Activated CD8-positive, alpha-beta T cell treated with anti-CD3 and anti-CD28 coated beads for 36 hours (primary cell): ENCODE measurements around the gene MDP1. TPM values are rescaled to one million over a fixed set of nuclear protein-coding genes. Genes with fewer than 3 reads are reported as not detected.
"Not testable (repeated sequence)": the region's sequence is repeated elsewhere in the genome, so short reads cannot be mapped to it uniquely, and the experiment has no call there.

Experiments used
- ATAC-seq: fragments of 200-7000 bp; cut with Tn5 transposase; one replicate; pipeline ENCODE4 v1.10.0; 2021; ENCODE audit warnings: mild to moderate bottlenecking, moderate library complexity
- CTCF ChIA-PET: fragments of 350-600 bp; sonication (Branson Sonifier 250); formaldehyde crosslinking; loops from one replicate; lab custom pipeline; 2021; ENCODE audit warnings: antibody characterized with exemption; lab: Charles Lee
- POLR2A ChIA-PET: fragments of 350-600 bp; sonication (Branson Sonifier 250); formaldehyde crosslinking; loops from one replicate; lab custom pipeline; 2021; ENCODE audit warnings: antibody characterized with exemption; lab: Charles Lee
- DNase-seq: peaks from one replicate; pipeline ENCODE4 v3.0.0-alpha.2; 2020
- H3K27ac Mint-ChIP-seq: one replicate; pipeline ENCODE4 v1.8.0; 2021; ENCODE audit warnings: mild to moderate bottlenecking, mixed read lengths
- H3K27me3 Mint-ChIP-seq: one replicate; pipeline ENCODE4 v1.8.0; 2021; ENCODE audit warnings: mixed read lengths
- H3K36me3 Mint-ChIP-seq: one replicate; pipeline ENCODE4 v1.8.0; 2021; ENCODE audit warnings: low read depth, mixed read lengths
- H3K4me1 Mint-ChIP-seq: one replicate; pipeline ENCODE4 v1.8.0; 2021; ENCODE audit warnings: low read depth, mixed read lengths
- H3K4me3 Mint-ChIP-seq: one replicate; pipeline ENCODE4 v1.8.0; 2021; ENCODE audit warnings: mild to moderate bottlenecking, moderate library complexity, mixed read lengths
- H3K9me3 Mint-ChIP-seq: one replicate; pipeline ENCODE4 v1.8.0; 2021; ENCODE audit warnings: mixed read lengths
- CTCF ChIP-seq: fragments of 200-600 bp; IDR thresholded peaks from one replicate; pipeline ENCODE4 v1.8.0; 2022; ENCODE audit warnings: antibody characterized with exemption, mild to moderate bottlenecking
- intact Hi-C: fragments of 100-400 bp; cut with micrococcal nuclease; formaldehyde crosslinking; loops from one replicate; pipeline ENCODE4 v1.10.0; 2022
- total RNA-seq, 2 experiments: library from RNA; stranded (reverse); gene quantifications; one replicate each; pipeline ENCODE4 v1.2.3, GENCODE V29; 2021

MDP1 gene
- total RNA-seq, 2 experiments from 2014 or later, result 11.2 to 11.3 TPM

GRCh38 chr14:24247422-24247821 is 31.6 kb upstream of the MDP1 start:
- no peak for ATAC-seq

GRCh38 chr14:24246765-24247212 is 30.9 kb upstream of the MDP1 start:
- intact Hi-C loops, result loop anchor here (2.0 to 10.0 kb wide), 2 partner anchors 24 to 188 kb away; partner anchors contain the start of gene RABGGTA
- Mint-ChIP-seq H3K36me3 (no peaks in the 10 kb centered on the region), H3K4me3 (peak overlapping the region; percentile 59), H3K27ac (peak overlapping the region; percentile 95), H3K27me3 (no peaks in the 10 kb centered on the region), H3K4me1 (peaks cover 37% of the 10 kb centered on the region), H3K9me3 (no peaks in the 10 kb centered on the region)
- POLR2A ChIA-PET, result interaction anchor here (0.7 to 2.3 kb wide), 18 partner anchors 10 to 183 kb away, joined by 3 to 15 read pairs (median 4); partner anchors contain the start of genes DHRS1, KHNYN, LTB4R and NOP9
- no peak for TF ChIP-seq CTCF
- CTCF ChIA-PET, result interaction anchor here (1.2 to 27.8 kb wide), 12 partner anchors 13 to 190 kb away, joined by 3 to 873 read pairs (median 6); partner anchors contain the start of genes CHMP4A, CIDEB, DHRS1 and GMPR2
- peak; percentile 12 for ATAC-seq
- peak; percentile 44 for DNase-seq

More at GRCh38 chr14:24247422-24247821, 31.6 kb upstream of the MDP1 start:
- Mint-ChIP-seq H3K27ac (peak overlapping the region; percentile 71), H3K27me3 (no peaks in the 10 kb centered on the region), H3K4me3 (no peak overlapping the region), H3K9me3 (no peaks in the 10 kb centered on the region), H3K36me3 (no peaks in the 10 kb centered on the region), H3K4me1 (peaks cover 37% of the 10 kb centered on the region)
- no peak for TF ChIP-seq CTCF
- ChIA-PET POLR2A (interaction anchor here (0.7 to 2.3 kb wide), 19 partner anchors 10 to 183 kb away, joined by 3 to 15 read pairs (median 3); partner anchors contain the start of genes DHRS1, IPO4, IRF9 and KHNYN), CTCF (interaction anchor here (1.2 to 27.8 kb wide), 10 partner anchors 13 to 184 kb away, joined by 3 to 873 read pairs (median 8); partner anchors contain the start of genes CIDEB, DHRS1, GMPR2 and LTB4R)
- no peak for DNase-seq
- intact Hi-C loops, result loop anchor here (2.0 to 10.0 kb wide), 2 partner anchors 23 to 187 kb away; partner anchors contain the start of gene RABGGTA

DNA sequence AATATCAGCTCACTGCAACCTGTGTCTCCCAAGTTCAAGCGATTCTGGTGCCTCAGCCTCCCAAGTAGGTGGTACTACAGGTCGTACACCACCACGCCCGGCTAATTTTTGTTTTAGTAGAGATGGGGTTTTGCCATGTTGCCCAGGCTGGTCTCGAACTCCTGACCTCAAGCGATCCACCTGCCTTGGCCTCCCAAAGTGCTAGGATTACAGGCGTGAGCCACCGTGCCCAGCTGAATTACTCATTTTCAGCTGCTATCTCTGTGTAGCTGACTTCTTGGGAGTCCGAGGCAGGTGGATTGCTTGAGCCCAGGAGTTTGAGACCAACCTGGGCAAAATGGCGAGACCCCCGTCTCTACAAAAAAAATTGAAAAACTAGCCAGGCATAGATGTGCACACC is 29.5 kb upstream of the MDP1 start:
- not testable (repeated sequence) for H3K27ac Mint-ChIP-seq, DNase-seq, H3K4me3 Mint-ChIP-seq, H3K27me3 Mint-ChIP-seq, H3K9me3 Mint-ChIP-seq, ATAC-seq, H3K36me3 Mint-ChIP-seq
- ChIA-PET POLR2A (interaction anchor here (0.8 to 4.0 kb wide), 6 partner anchors 12 to 63 kb away, joined by 3 to 20 read pairs (median 4); partner anchors contain the start of genes CHMP4A, CIDEB, DHRS1 and NOP9), CTCF (interaction anchor here (1.2 to 27.8 kb wide), 6 partner anchors 11 to 191 kb away, joined by 3 to 873 read pairs (median 12); partner anchors contain the start of genes CHMP4A, CIDEB, DHRS1 and GMPR2)
- intact Hi-C loops, result loop anchor here (10.0 kb wide), 1 partner anchor 189 kb away; no protein-coding TSS in a partner anchor
- peaks cover 41% of the 10 kb centered on the region for H3K4me1 Mint-ChIP-seq

DNA sequence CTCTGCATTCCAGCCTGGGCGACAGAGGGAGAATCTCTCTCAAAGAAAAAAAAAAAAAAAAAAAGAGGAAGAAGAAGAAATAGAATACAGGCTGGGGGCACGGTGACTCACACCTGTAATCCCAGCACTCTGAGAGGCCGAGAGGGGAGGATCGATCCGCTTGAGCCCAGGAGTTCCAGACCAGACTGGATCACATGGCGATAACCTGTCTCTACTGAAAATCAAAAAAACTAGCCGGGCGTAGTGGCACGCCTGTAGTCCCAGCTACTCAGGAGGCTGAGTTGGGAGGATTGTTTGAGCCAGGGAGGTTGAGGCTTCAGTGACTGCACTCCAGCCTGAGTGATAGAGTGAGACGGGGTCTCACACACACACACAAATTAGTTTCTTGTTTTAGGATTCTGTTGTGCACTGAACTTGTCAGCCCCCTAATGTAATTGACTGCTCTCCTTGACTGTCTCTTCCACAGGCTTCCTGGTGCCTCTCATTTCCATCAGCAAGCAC is 27.5 kb upstream of the MDP1 start:
- no peaks in the 10 kb centered on the region for H3K9me3 Mint-ChIP-seq
- no peak for TF ChIP-seq CTCF
- peak overlapping the region; percentile 96 for H3K4me3 Mint-ChIP-seq
- ChIA-PET CTCF (interaction anchor here (0.8 to 27.8 kb wide), 29 partner anchors 8 to 198 kb away, joined by 3 to 873 read pairs (median 9); partner anchors contain the start of genes ADCY4, CHMP4A, CIDEB and DHRS1), POLR2A (interaction anchor here (0.7 to 4.0 kb wide), 17 partner anchors 15 to 193 kb away, joined by 3 to 22 read pairs (median 5); partner anchors contain the start of genes CIDEB, DHRS1, LTB4R and LTB4R2)
- peaks cover 53% of the 10 kb centered on the region for H3K4me1 Mint-ChIP-seq
- no peaks in the 10 kb centered on the region for H3K27me3 Mint-ChIP-seq
- intact Hi-C loops, result loop anchor here (1.0 to 10.0 kb wide), 2 partner anchors 54 to 191 kb away; no protein-coding TSS in a partner anchor
- H3K36me3 Mint-ChIP-seq, result peaks cover 25% of the 10 kb centered on the region
- DNase-seq, result no peak
- peak overlapping the region; percentile 98 for H3K27ac Mint-ChIP-seq
- no peak for ATAC-seq

DNA sequence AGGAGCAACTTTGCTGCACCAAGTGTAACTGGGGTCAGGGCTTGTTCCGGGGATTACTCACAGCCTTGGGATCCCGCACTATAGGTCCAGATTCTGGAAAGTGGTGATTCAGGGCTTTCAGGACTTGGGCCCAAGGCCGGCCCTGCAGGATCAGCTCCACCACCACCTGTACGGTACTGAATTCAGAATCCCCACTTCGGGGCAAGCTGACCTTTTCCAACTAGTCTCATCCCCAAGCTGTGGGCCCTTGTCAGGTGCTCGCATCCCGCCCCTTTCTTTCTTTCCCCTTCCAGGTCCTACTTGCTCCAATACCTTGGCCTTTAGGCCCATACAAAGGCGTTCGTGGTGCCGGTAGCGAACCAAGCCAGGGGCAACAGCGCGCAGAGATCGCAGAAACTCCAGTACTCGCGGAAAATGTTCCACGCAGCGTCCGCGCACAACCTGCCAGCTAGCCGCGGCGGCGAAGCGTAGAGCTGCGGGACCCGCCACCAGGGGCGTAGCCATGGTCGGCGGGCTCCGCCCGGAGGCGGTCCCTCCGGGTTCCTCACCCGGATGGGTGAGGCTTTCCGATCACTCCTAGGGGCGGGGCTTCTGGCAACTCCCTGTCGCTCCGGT is 26.1 kb upstream of the MDP1 start:
- ChIA-PET CTCF (interaction anchor here (0.7 to 27.8 kb wide), 41 partner anchors 8 to 200 kb away, joined by 3 to 873 read pairs (median 6); partner anchors contain the start of genes ADCY4, CHMP4A, CIDEB and DHRS1), POLR2A (interaction anchor here (0.7 to 4.0 kb wide), 19 partner anchors 9 to 189 kb away, joined by 3 to 22 read pairs (median 9); partner anchors contain the start of genes CHMP4A, CIDEB, DHRS1 and GMPR2)
- TF ChIP-seq CTCF, result no peak
- intact Hi-C loops, result loop anchor here (10.0 kb wide), 1 partner anchor 193 kb away; no protein-coding TSS in a partner anchor
- peak; percentile 84 for ATAC-seq
- Mint-ChIP-seq H3K4me3 (peak overlapping the region; percentile 96), H3K36me3 (peaks cover 40% of the 10 kb centered on the region), H3K27ac (peak overlapping the region; percentile 98), H3K9me3 (no peaks in the 10 kb centered on the region), H3K27me3 (no peaks in the 10 kb centered on the region), H3K4me1 (peaks cover 54% of the 10 kb centered on the region)
- DNase-seq, result peak; percentile 93
